HUES6 (cell line): ENCODE measurements around the gene C4A.

ENCODE experiments used
- H3K27ac ChIP-seq: 2 replicates; pipeline ENCODE4 v1.7.0; 2013; ENCODE audit warnings: low read depth, mild to moderate bottlenecking, low read length, inconsistent platforms
- H3K27me3 ChIP-seq: 2 replicates; pipeline ENCODE4 v1.6.1; 2013; ENCODE audit warnings: low read length; ENCODE audit not compliant: control insufficient read depth, insufficient read depth
- H3K36me3 ChIP-seq: 2 replicates; pipeline ENCODE4 v1.6.1; 2013; ENCODE audit warnings: low read length; ENCODE audit not compliant: control insufficient read depth, insufficient read depth
- H3K4me1 ChIP-seq: 2 replicates; pipeline ENCODE4 v1.6.1; 2013; ENCODE audit warnings: low read length; ENCODE audit not compliant: control insufficient read depth, insufficient read depth
- H3K4me3 ChIP-seq: 2 replicates; pipeline ENCODE4 v1.5.1; 2013; ENCODE audit warnings: low read depth, low read length
- H3K9ac ChIP-seq: one replicate; pipeline ENCODE4 v1.6.1; 2013; ENCODE audit warnings: mild to moderate bottlenecking, low read length
- H3K9me3 ChIP-seq: 2 replicates; pipeline ENCODE4 v1.6.1; 2013; ENCODE audit warnings: low read depth, low read length; ENCODE audit not compliant: control insufficient read depth, insufficient read depth

Gene C4A

GRCh38 chr6:31961616-31962015 lies 20.2 kb upstream of the C4A start:
- H3K4me1 ChIP-seq: peaks cover 10% of the 10 kb centered on the region; the same call in 1 of the 2 replicates
- no peak overlapping the region for H3K27ac ChIP-seq
- H3K4me3 ChIP-seq: no peak overlapping the region
- no peak overlapping the region for H3K9ac ChIP-seq
- H3K27me3 ChIP-seq: no peaks in the 10 kb centered on the region
- H3K36me3 ChIP-seq: peaks cover 71% of the 10 kb centered on the region
- H3K9me3 ChIP-seq: no peaks in the 10 kb centered on the region

GRCh38 chr6:31963921-31964320 lies 17.9 kb upstream of the C4A start:
- Histone ChIP-seq H3K4me1 (peaks cover 7% of the 10 kb centered on the region; the same call in 1 of the 2 replicates), H3K27me3 (no peaks in the 10 kb centered on the region), H3K4me3 (no peak overlapping the region), H3K9ac (no peak overlapping the region), H3K36me3 (peaks cover 87% of the 10 kb centered on the region), H3K9me3 (no peaks in the 10 kb centered on the region), H3K27ac (no peak overlapping the region)

DNA sequence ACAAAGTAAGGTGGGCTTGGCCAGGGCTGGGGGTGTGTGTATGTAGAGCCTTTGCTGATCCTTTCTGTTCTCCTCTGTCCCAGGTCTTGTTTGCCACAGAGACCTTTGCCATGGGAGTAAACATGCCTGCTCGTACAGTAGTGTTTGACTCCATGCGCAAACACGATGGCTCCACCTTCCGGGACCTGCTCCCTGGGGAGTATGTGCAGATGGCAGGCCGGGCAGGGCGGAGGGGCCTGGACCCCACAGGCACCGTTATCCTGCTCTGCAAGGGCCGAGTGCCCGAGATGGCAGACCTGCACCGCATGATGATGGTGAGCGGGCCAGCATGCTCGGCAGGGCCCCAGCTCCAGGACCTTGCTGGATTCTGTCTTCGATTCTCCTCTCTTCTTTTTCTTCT lies 16.2 kb upstream of the C4A start:
- Histone ChIP-seq H3K4me1 (no peaks in the 10 kb centered on the region), H3K9me3 (no peaks in the 10 kb centered on the region), H3K4me3 (no peak overlapping the region), H3K36me3 (peaks cover 95% of the 10 kb centered on the region), H3K27ac (no peak overlapping the region), H3K27me3 (no peaks in the 10 kb centered on the region), H3K9ac (no peak overlapping the region)

DNA sequence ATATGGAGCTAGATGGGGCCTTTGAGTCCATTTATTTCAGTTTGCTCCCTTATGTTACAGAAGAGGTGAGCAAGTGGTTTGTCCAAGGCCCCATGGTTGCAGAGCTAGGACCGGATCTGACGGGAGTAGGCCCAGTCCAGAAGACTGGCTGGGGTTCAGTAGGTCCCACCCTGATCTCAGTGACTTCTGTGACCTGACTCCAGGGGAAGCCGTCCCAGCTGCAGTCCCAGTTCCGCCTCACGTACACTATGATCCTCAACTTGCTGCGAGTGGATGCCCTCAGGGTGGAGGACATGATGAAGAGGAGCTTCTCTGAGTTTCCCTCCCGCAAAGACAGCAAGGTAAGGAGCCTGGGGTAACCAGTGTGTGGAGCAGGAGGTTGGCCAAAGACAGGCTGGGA lies 15.4 kb upstream of the C4A start:
- Histone ChIP-seq H3K27me3 (no peaks in the 10 kb centered on the region), H3K27ac (no peak overlapping the region), H3K4me1 (no peaks in the 10 kb centered on the region), H3K4me3 (no peak overlapping the region), H3K9me3 (no peaks in the 10 kb centered on the region), H3K9ac (no peak overlapping the region), H3K36me3 (peaks cover 87% of the 10 kb centered on the region)

DNA sequence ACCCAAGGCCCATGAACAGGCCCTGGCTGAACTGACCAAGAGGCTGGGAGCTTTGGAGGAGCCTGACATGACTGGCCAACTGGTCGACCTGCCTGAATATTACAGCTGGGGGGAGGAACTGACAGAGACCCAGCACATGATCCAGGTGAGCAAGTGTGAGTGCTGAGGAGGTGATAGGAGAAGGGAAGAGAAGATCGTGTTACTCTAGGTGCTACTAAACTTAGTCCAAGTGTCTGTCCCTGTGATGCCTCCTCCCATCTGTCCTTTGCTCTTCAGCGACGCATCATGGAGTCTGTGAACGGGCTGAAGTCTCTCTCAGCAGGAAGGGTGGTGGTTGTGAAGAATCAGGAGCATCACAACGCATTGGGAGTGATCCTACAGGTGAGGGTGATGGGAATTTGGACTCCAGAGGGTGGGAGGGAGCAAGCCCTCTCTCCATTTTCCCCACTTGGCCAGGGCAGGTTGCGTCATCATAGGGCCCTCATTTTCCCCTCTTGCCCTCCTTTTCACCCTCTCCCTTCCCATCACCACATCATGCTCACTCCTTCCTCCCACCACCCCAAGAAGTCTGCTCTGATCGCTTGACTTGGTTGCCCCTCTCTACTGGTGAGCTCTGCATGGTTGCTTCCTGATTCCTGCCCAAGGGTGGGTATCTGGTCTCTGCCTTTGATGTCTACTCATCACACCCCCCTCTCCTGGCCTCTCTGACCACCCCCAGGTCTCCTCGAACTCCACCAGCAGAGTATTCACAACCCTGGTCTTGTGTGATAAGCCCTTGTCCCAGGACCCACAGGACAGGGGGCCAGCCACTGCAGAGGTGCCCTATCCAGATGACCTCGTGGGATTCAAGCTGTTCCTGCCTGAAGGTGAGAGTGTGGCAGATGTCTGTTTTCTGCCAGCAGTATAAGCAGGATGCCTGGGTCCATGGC lies 14.6 kb upstream of the C4A start:
- no peak overlapping the region for H3K4me3 ChIP-seq
- H3K9ac ChIP-seq: no peak overlapping the region
- no peaks in the 10 kb centered on the region for H3K27me3 ChIP-seq
- H3K36me3 ChIP-seq: peaks cover 80% of the 10 kb centered on the region
- H3K4me1 ChIP-seq: no peaks in the 10 kb centered on the region
- no peaks in the 10 kb centered on the region for H3K9me3 ChIP-seq
- H3K27ac ChIP-seq: no peak overlapping the region

DNA sequence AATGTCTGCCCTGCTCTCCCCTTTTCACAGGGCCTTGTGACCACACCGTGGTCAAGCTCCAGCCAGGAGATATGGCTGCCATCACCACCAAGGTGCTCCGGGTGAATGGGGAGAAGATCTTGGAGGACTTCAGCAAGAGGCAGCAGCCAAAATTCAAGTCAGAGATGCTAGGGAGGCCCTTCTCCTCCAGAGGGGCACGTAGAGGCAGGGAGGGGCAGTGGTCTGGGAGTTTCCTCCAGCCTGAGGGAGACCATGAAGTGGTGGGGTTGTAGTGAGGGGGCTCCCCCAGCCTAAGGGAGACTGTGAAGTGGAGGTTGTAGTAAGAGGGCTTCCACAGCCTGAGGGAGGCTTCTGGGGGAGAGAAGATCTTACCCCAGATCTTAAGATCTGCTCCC lies 13.9 kb upstream of the C4A start:
- H3K9me3 ChIP-seq: no peaks in the 10 kb centered on the region
- H3K27me3 ChIP-seq: no peaks in the 10 kb centered on the region
- H3K4me1 ChIP-seq: peaks cover 2% of the 10 kb centered on the region
- H3K36me3 ChIP-seq: peaks cover 73% of the 10 kb centered on the region
- H3K4me3 ChIP-seq: no peak overlapping the region
- H3K9ac ChIP-seq: no peak overlapping the region
- no peak overlapping the region for H3K27ac ChIP-seq

DNA sequence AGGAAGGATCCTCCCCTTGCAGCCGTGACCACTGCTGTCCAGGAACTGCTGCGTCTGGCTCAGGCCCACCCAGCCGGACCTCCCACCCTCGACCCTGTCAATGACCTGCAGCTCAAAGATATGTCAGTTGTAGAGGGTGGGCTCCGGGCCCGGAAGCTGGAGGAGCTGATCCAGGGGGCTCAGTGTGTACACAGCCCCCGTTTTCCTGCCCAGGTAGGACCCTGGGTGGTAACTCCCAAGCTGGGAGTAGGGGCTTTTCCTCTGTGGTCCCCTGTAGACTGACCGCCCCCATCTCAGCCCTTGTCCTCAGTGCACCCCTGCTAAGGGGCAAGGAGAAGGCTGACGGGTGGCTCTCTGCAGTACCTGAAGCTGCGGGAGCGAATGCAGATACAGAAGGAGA lies 13.5 kb upstream of the C4A start:
- Histone ChIP-seq H3K9me3 (no peaks in the 10 kb centered on the region), H3K36me3 (peaks cover 69% of the 10 kb centered on the region), H3K4me3 (no peak overlapping the region), H3K4me1 (peaks cover 6% of the 10 kb centered on the region), H3K9ac (no peak overlapping the region), H3K27ac (no peak overlapping the region), H3K27me3 (no peaks in the 10 kb centered on the region)

GRCh38 chr6:31968791-31969711 lies 12.8 kb upstream of the C4A start:
- H3K4me1 ChIP-seq: peaks cover 7% of the 10 kb centered on the region
- no peaks in the 10 kb centered on the region for H3K27me3 ChIP-seq
- no peak overlapping the region for H3K27ac ChIP-seq
- H3K36me3 ChIP-seq: peaks cover 62% of the 10 kb centered on the region
- no peak overlapping the region for H3K9ac ChIP-seq
- no peaks in the 10 kb centered on the region for H3K9me3 ChIP-seq
- H3K4me3 ChIP-seq: no peak overlapping the region

DNA sequence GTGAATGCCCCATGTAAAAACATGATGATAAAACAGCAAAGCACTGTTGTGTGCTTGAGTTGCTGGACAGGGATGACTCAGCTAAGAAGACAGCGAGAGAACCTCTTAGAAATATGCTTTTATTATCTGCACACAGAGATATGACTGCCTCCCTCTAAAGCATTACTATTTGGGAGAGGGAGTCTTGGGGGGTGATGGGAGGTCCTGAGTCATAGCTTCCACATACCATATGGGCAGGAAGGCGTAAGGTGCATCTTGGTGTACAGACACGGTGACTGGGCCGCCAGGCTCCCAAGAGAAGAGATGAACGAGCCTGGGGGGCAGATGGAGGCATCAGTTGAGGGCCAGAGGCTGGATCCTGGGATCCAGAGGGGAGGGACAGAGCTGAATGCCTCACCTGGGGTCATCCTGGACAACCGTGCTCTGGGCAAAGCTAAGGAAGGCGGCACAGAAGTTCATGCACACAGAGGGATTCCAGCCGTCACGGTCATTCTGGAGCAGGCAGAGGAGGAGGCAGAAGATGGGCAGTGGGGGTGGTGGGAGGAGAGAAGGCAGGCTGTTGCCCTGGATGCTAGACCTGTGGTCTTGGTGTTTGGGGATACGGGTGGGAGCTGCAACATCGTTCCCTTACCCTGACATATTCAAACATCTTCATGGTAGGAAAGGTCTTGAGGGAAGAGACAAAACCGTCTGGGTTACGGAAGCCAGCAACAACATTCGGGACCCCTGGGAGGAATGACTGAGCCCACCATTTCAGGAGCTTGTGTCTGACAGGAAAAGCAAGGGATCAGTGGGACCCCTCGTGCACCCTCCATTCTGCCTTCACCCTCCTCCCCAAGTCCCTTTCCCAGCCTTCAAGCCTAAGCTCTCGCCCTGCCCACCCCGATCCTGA lies 11.9 kb upstream of the C4A start:
- H3K9me3 ChIP-seq: no peaks in the 10 kb centered on the region
- no peak overlapping the region; the same call in 1 of the 2 replicates for H3K4me3 ChIP-seq
- H3K4me1 ChIP-seq: peaks cover 7% of the 10 kb centered on the region
- no peak overlapping the region for H3K27ac ChIP-seq
- peaks cover 57% of the 10 kb centered on the region for H3K36me3 ChIP-seq
- no peaks in the 10 kb centered on the region for H3K27me3 ChIP-seq
- H3K9ac ChIP-seq: no peak overlapping the region

DNA sequence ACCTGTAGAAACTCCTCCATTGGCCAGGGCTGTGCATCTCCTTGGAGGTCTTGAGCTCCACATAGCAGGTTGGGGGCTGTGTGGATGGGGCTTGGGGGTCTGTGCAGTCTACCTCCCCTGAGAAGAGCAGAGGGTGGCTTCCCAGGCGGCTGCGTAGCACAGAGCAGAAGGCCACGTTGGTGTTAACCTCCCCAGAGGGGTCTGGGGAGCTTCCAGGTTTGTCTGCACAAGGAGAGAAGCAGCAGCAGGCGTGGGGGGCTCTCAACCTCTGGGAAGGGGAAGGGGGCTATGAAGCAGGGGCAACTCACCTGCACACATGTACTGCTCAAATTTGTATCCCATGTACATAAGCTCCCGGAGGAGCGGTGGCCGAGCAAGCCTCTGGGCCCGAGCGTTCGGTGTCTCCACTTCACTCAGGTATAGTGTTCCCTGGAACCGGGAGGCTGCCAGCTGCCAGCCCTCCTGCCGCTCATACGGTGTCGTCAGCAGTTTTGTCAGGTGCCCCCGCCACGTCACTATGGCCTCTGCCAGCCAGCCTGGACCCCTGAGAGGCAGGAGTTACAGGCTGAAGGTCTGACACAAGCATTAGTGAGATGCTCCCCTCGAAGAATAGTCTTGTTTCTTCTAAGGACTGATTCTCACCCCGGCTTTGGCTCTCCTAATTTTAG lies 11.1 kb upstream of the C4A start:
- Histone ChIP-seq H3K4me3 (peak overlapping the region; percentile 86), H3K9ac (peak overlapping the region; percentile 74), H3K4me1 (peaks cover 7% of the 10 kb centered on the region), H3K36me3 (peaks cover 50% of the 10 kb centered on the region), H3K27ac (no peak overlapping the region), H3K27me3 (no peaks in the 10 kb centered on the region), H3K9me3 (no peaks in the 10 kb centered on the region; the same call in 1 of the 2 replicates)
